Keratinocyte (primary cell): ENCODE results near the gene SCAPER. TPM values are rescaled to one million over a fixed set of nuclear protein-coding genes. Genes with fewer than 3 reads are reported as not detected.

Experiments
- DNase-seq: peaks from one replicate; pipeline ENCODE4 v3.0.0-alpha.2; 2011; ENCODE audit warnings: low read depth, missing footprints, low spot score
- FAIRE-seq: peaks from 2 replicates; lab custom pipeline; 2011; peaks lifted over from hg19 to GRCh38; lab: Jason Lieb, UNC
- H2AFZ ChIP-seq: 2 replicates; pipeline ENCODE4 v1.6.0; 2012; ENCODE audit warnings: low read length, control low read depth, inconsistent platforms; ENCODE audit not compliant: control insufficient read depth
- H3K27ac ChIP-seq: 2 replicates; pipeline ENCODE4 v1.5.1; 2011; ENCODE audit warnings: low read length; ENCODE audit not compliant: control insufficient read depth, insufficient read depth
- H3K27me3 ChIP-seq: 3 replicates; pipeline ENCODE4 v1.6.0; 2011; ENCODE audit warnings: low read length; ENCODE audit not compliant: control insufficient read depth, insufficient read depth; ENCODE audit errors: extremely low read depth
- H3K36me3 ChIP-seq, 2 experiments: 2 replicates in 1 of 2; 3 replicates in 1 of 2; pipeline ENCODE4 v1.5.1; 2011; ENCODE audit warnings: low read length in 2 of 2, mild to moderate bottlenecking in 1 of 2; ENCODE audit not compliant: control insufficient read depth in 2 of 2, insufficient read depth in 2 of 2; ENCODE audit errors: extremely low read depth in 1 of 2
- H3K4me1 ChIP-seq: 3 replicates; pipeline ENCODE4 v1.5.1; 2011; ENCODE audit warnings: low read length; ENCODE audit not compliant: control insufficient read depth, insufficient read depth; ENCODE audit errors: extremely low read depth
- H3K4me2 ChIP-seq: 3 replicates; pipeline ENCODE4 v1.6.0; 2011; ENCODE audit warnings: low read depth, low read length; ENCODE audit not compliant: control insufficient read depth, insufficient read depth; ENCODE audit errors: extremely low read depth
- H3K4me3 ChIP-seq, 3 experiments: fragments of 200-600 bp in 1 of 3; sonication (generic) in 1 of 3; 2 replicates in 2 of 3; 3 replicates in 1 of 3; pipeline ENCODE4 v1.5.1; 2011 to 2016; ENCODE audit warnings: low read length in 3 of 3, mild to moderate bottlenecking in 3 of 3, control low read depth in 2 of 3, inconsistent platforms in 1 of 3, low read depth in 1 of 3, mixed read lengths in 1 of 3, mixed run types in 1 of 3, moderate library complexity in 1 of 3; ENCODE audit not compliant: control insufficient read depth in 2 of 3, insufficient read depth in 2 of 3; ENCODE audit errors: extremely low read depth in 1 of 3
- H3K79me2 ChIP-seq: 2 replicates; pipeline ENCODE4 v1.6.0; 2012; ENCODE audit warnings: low read length; ENCODE audit not compliant: control insufficient read depth, insufficient read depth
- H3K9ac ChIP-seq: 3 replicates; pipeline ENCODE4 v1.6.0; 2011; ENCODE audit warnings: low read length; ENCODE audit not compliant: control insufficient read depth, insufficient read depth; ENCODE audit errors: extremely low read depth
- H3K9me1 ChIP-seq: 3 replicates; pipeline ENCODE4 v1.6.0; 2011; ENCODE audit warnings: low read length; ENCODE audit not compliant: control insufficient read depth, insufficient read depth; ENCODE audit errors: extremely low read depth
- H3K9me3 ChIP-seq: 2 replicates; pipeline ENCODE4 v1.5.1; 2012; ENCODE audit warnings: low read depth, low read length; ENCODE audit not compliant: control insufficient read depth
- H4K20me1 ChIP-seq: 3 replicates; pipeline ENCODE4 v1.6.0; 2011; ENCODE audit warnings: low read length; ENCODE audit not compliant: control insufficient read depth, insufficient read depth; ENCODE audit errors: extremely low read depth
- CTCF ChIP-seq, 3 experiments: IDR thresholded peaks in 1 of 3; conservative IDR thresholded peaks in 1 of 3; optimal IDR thresholded peaks in 1 of 3; 2 replicates in 2 of 3; 3 replicates in 1 of 3; pipeline versions ENCODE3 to v1.5.1; 2011; ENCODE audit warnings: low read length in 3 of 3, mild to moderate bottlenecking in 3 of 3, moderate library complexity in 2 of 3, control low read depth in 1 of 3, inconsistent platforms in 1 of 3; ENCODE audit not compliant: insufficient read depth in 2 of 3; ENCODE audit errors: extremely low read depth in 1 of 3
- EZH2 ChIP-seq: IDR thresholded peaks from one replicate; pipeline ENCODE4 v1.6.1; 2012; ENCODE audit warnings: inconsistent platforms, mild to moderate bottlenecking, low read length, moderate library complexity
- dilution Hi-C: fragments of 300-500 bp; cut with MboI; formaldehyde crosslinking; loops from one replicate; pipeline ENCODE4 v1.7.0; 2020; ENCODE audit warnings: low sequenced_read_pairs; ENCODE audit not compliant: extremely low pct_ligation_motif_present
- polyA plus RNA-seq, 5 experiments: library from polyadenylated mRNA; depleted of rRNA in 3 of 5; stranded (reverse) in 3 of 5; stranded (forward) in 1 of 5; unstranded in 1 of 5; fragments of >200 nt; gene quantifications; 1 replicate in 1 of 5; 2 replicates in 3 of 5; 3 replicates in 1 of 5; pipeline versions ENCODE4 v1.2.1 to v1.2.3, GENCODE V29; 2011 to 2012; ENCODE audit warnings: missing spikeins in 2 of 5, low read depth in 1 of 5, low replicate concordance in 1 of 5

SCAPER gene
- polyA plus RNA-seq, 1 donor (not counting 4 experiments of a cell fraction or from before 2014, with no cell fraction given): 5.2 TPM

GRCh38 chr15:76501726-76502125 is 403.4 kb downstream of the SCAPER start:
- H3K4me2 ChIP-seq: no peak overlapping the region
- H3K27ac ChIP-seq: no peak overlapping the region
- no peak overlapping the region for H3K9ac ChIP-seq
- no peak overlapping the region for H2AFZ ChIP-seq
- H3K36me3 ChIP-seq: no peaks in the 10 kb centered on the region
- TF ChIP-seq EZH2 (no peak), CTCF (optimal IDR thresholded peaks at IDR 0.05 in 1 of 3, IDR thresholded peaks at IDR 0.05 in 1 of 3, conservative IDR thresholded peaks at IDR 0.05 in 1 of 3; ENCODE audit: extremely low read depth in 1 of 3, insufficient read depth in 2 of 3, low read length in 3 of 3) (no peak)
- no peak for FAIRE-seq
- H3K9me1 ChIP-seq: no peaks in the 10 kb centered on the region
- H3K4me1 ChIP-seq: peaks cover 4% of the 10 kb centered on the region
- no peak overlapping the region for H3K4me3 ChIP-seq
- H4K20me1 ChIP-seq: no peaks in the 10 kb centered on the region
- no peaks in the 10 kb centered on the region for H3K27me3 ChIP-seq
- H3K9me3 ChIP-seq: no peaks in the 10 kb centered on the region
- no peak for DNase-seq
- dilution Hi-C loops: no loop called here
- no peaks in the 10 kb centered on the region for H3K79me2 ChIP-seq

- H2AFZ ChIP-seq: no peak overlapping the region
- dilution Hi-C loops: no loop called here
- no peak for TF ChIP-seq CTCF (optimal IDR thresholded peaks at IDR 0.05 in 1 of 3, IDR thresholded peaks at IDR 0.05 in 1 of 3, conservative IDR thresholded peaks at IDR 0.05 in 1 of 3; ENCODE audit: extremely low read depth in 1 of 3, insufficient read depth in 2 of 3, low read length in 3 of 3)
- TF ChIP-seq EZH2: no peak
- H3K36me3 ChIP-seq: no peaks in the 10 kb centered on the region
- H3K27ac ChIP-seq: no peak overlapping the region
- H3K27me3 ChIP-seq: no peaks in the 10 kb centered on the region
- H3K4me1 ChIP-seq: peaks cover 4% of the 10 kb centered on the region
- no peak for DNase-seq
- H3K4me2 ChIP-seq: no peak overlapping the region
- H3K79me2 ChIP-seq: no peaks in the 10 kb centered on the region
- no peak for FAIRE-seq
- no peaks in the 10 kb centered on the region for H3K9me1 ChIP-seq
- H4K20me1 ChIP-seq: no peaks in the 10 kb centered on the region
- no peak overlapping the region for H3K9ac ChIP-seq
- no peaks in the 10 kb centered on the region for H3K9me3 ChIP-seq
- no peak overlapping the region for H3K4me3 ChIP-seq
These were observed 404.1 kb downstream of the SCAPER start for GRCh38 chr15:76501011-76501410.
